Measurements from ENCODE around the gene DUSP7.

DNA sequence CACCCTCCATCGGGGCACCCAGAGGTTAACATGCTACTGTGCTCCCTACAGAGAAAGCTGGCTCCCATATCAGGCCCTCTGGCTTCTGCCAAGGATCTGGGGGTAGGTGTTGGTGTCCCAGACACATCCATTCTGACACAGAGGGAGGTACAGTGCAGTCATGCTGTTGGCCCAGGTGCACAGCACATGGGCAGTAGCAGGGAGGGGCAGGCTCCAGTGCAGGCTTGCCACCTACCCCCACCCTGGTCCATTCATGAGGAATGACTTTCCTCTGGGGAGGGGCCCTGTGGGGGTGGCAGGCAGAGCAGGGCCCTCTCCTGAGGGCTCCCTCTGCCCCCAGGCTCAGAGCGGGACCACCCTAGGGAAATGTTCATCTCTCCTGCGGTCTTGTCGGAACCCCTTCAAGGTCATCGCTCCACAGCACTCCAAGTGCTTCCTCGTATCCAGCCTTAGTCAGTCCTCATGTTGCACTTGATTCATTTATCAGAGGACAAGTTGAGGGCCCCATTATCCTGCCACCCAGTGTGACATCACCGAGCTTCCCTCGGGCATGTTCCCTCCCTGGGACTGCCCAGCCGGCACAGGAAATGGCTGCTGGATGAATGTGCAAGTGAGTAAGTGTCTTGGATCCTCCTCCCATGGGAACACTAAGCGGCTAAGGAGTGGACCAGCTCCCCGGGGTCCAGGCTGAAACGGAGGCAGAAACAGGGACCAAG, 10.0 kb downstream of the DUSP7 start:
- TF ChIP-seq, protein P1, sequence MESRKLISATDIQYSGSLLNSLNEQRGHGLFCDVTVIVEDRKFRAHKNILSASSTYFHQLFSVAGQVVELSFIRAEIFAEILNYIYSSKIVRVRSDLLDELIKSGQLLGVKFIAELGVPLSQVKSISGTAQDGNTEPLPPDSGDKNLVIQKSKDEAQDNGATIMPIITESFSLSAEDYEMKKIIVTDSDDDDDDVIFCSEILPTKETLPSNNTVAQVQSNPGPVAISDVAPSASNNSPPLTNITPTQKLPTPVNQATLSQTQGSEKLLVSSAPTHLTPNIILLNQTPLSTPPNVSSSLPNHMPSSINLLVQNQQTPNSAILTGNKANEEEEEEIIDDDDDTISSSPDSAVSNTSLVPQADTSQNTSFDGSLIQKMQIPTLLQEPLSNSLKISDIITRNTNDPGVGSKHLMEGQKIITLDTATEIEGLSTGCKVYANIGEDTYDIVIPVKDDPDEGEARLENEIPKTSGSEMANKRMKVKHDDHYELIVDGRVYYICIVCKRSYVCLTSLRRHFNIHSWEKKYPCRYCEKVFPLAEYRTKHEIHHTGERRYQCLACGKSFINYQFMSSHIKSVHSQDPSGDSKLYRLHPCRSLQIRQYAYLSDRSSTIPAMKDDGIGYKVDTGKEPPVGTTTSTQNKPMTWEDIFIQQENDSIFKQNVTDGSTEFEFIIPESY (IDR thresholded peaks at IDR 0.05; ENCODE audit: borderline replicate concordance, low read depth), result no peak
- TF ChIP-seq, protein P2, sequence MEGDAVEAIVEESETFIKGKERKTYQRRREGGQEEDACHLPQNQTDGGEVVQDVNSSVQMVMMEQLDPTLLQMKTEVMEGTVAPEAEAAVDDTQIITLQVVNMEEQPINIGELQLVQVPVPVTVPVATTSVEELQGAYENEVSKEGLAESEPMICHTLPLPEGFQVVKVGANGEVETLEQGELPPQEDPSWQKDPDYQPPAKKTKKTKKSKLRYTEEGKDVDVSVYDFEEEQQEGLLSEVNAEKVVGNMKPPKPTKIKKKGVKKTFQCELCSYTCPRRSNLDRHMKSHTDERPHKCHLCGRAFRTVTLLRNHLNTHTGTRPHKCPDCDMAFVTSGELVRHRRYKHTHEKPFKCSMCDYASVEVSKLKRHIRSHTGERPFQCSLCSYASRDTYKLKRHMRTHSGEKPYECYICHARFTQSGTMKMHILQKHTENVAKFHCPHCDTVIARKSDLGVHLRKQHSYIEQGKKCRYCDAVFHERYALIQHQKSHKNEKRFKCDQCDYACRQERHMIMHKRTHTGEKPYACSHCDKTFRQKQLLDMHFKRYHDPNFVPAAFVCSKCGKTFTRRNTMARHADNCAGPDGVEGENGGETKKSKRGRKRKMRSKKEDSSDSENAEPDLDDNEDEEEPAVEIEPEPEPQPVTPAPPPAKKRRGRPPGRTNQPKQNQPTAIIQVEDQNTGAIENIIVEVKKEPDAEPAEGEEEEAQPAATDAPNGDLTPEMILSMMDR (IDR thresholded peaks at IDR 0.05), result no peak
- TF ChIP-seq SMC3 (IDR thresholded peaks at IDR 0.05; ENCODE audit: low read depth, low read length) (no peak), EP300 (IDR thresholded peaks at IDR 0.05; ENCODE audit: borderline replicate concordance in 1 of 2, low read depth in 1 of 2, low read length in 1 of 2) (peak in 1 of 2 experiments; percentile 65; a peak in 1 of 4 replicates), POLR2AphosphoS5 (IDR thresholded peaks at IDR 0.05; ENCODE audit: low read depth, low read length) (peak; percentile 75), SIN3A (IDR thresholded peaks at IDR 0.05; ENCODE audit: borderline replicate concordance, low read depth, low read length) (no peak), FOXJ3 (CRISPR knock-in tag; IDR thresholded peaks at IDR 0.05) (no peak), FOSL2 (IDR thresholded peaks at IDR 0.05; ENCODE audit: borderline replicate concordance, low read depth) (peak; percentile 97), EZH2phosphoT487 (IDR thresholded peaks at IDR 0.05; ENCODE audit: borderline replicate concordance, low read depth) (no peak), TCF12 (IDR thresholded peaks at IDR 0.05) (peak; percentile 74)
